Stimulated activated CD8-positive, alpha-beta memory T cell treated with anti-CD3 and anti-CD28 coated beads, Interleukin-4, amount 100 ng/mL, for 1 hour (primary cell): ENCODE data around the gene TADA1.

Experiments
- DNase-seq, 2 donors: peaks; one replicate each; pipeline ENCODE4 v3.0.0-alpha.2; 2020; ENCODE audit warnings: low read depth in 2 of 2, low spot score in 1 of 2

The TADA1 gene, protein sequence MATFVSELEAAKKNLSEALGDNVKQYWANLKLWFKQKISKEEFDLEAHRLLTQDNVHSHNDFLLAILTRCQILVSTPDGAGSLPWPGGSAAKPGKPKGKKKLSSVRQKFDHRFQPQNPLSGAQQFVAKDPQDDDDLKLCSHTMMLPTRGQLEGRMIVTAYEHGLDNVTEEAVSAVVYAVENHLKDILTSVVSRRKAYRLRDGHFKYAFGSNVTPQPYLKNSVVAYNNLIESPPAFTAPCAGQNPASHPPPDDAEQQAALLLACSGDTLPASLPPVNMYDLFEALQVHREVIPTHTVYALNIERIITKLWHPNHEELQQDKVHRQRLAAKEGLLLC

DNA sequence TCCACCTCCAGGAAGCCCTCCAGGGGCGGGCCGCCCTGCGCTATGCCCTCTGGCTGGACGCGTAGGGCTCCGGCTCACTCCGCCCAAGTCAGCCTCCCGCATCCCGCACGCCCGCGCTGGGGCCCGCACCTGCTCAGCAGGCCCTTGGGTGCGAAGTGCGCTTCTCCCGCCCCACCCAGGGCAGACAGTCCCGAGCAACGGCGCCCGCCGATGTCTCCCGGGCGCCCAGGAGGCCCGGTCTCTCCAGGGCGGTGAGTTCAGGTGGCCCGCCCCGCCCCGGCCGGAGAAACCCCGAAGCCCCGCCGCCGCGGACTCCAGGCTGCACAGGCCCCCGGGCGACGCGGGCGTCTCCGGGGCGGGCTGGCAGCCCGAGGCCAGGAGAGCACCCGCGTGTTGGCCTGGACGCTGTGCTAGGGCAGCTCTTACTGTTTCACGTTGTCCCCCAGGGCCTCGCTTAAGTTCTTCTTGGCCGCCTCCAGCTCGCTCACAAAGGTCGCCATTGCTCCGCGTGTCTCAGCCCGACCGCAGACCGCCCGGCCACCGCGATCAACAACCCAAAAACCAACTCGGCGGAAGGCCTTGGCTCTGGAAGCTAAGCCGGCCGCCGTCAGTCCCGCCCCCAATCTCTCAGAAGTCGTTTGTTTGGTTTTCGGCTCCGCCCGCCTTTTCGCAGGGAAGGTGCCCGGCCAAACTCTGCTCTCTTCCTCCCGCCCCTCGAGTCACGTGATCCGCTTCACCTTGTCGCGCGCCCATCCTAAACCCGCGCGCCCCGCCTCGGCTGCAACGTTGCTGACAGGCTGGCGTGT is at the start of gene TADA1:
TSS of gene TADA1 (minus strand) at position 531 of the 806 bp plus-strand sequence. CDS start at position 500, 31 bp downstream.
- DNase-seq, result peak; percentile 93 to 96

DNA sequence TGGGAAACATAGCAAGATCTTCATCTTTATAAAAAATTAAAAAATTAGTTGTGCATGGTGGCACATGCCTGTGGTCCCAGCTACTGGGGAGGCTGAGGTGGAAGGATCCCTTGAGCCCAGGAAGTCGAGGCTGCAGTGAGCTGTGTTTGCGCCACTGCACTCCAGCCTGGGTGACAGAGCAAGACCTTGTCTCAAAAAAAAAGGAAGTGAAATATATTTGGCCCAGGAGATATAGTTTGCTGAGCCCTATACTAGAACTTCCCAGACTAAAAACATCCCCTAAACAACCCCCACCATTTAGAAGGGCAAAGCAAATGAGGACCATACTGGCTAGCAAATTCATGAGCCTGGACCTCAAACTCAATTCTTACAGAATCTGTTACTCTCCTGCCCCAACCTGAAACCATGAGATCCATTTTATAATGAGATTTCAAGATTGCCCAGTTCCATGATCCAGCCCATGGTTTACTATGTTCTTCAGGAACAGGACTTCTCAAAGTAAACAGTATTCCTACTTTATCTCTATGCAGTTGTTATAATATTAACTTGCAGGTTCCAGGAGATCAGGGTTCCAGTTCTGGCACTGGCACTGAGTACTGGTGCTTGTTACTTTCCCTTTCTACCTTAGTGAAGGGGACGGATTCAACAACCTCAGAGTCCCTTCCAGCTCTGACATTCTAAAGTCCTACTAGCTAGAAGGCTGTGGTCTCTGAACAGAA is 48.9 kb upstream of the TADA1 start:
- no peak for DNase-seq

DNA sequence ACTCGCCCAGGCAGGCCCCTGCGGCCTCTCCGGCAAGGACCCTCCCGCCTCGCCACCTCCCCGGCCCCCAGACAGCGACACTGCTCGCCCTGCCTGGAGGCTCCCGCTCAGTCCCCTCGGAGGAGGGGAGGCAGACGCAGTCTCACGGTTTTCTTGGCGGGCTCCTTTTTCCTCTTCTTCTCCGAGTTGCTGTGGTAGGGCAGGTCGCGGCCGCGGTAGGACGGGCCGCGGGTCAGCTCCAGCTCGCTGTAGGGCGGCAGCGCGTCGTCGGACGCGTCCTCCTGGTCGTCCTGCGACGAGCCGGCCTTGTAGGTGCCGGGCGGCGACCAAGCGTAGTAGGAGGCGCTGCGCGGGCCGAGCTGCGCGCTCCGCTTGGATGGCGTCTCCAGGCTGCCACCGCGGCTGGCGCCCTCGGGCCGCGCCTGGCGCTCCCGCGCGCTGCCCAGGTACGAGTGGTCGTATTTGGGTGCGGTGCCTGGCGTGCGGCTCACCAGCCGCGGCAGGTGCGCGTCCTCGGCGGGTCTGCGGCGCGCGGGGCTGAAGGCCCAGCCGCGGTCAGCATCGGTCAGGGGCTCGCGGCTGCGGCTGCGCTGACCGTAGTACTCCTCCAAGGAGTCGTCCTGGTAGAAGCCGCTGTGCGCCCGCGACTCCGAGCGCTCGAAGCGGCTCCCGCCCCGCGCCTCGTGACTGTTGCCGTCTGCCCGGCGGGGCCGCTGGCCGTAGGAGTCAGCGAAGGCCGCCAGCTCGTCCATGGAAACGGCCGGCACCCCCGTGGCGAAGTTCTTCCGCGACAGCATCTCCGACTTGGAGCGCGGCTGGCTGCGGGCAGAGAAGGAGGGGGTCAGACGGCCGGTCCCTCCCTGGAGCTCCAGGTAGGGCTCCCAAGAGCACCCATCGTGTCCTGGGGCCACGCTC is 44.8 kb upstream of the TADA1 start:
- DNase-seq, result no peak

DNA sequence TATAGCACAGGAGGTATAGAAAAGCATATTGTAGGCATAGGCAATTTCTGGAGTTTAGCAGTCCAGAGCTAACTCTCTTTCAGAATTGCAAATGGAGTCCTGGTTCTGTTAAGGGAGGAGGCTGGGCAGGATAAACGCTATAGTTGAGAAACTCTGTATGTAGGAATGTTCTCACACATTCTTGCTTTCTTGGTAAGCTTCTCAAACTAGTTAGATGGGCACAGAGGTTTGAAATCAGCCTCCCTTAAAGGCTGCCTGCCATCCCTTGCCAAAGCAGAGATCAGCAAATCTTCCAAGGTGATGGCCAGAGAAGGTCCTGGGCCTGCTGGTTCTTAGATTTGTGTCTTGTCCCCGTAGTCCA is 42.9 kb upstream of the TADA1 start:
- no peak for DNase-seq

DNA sequence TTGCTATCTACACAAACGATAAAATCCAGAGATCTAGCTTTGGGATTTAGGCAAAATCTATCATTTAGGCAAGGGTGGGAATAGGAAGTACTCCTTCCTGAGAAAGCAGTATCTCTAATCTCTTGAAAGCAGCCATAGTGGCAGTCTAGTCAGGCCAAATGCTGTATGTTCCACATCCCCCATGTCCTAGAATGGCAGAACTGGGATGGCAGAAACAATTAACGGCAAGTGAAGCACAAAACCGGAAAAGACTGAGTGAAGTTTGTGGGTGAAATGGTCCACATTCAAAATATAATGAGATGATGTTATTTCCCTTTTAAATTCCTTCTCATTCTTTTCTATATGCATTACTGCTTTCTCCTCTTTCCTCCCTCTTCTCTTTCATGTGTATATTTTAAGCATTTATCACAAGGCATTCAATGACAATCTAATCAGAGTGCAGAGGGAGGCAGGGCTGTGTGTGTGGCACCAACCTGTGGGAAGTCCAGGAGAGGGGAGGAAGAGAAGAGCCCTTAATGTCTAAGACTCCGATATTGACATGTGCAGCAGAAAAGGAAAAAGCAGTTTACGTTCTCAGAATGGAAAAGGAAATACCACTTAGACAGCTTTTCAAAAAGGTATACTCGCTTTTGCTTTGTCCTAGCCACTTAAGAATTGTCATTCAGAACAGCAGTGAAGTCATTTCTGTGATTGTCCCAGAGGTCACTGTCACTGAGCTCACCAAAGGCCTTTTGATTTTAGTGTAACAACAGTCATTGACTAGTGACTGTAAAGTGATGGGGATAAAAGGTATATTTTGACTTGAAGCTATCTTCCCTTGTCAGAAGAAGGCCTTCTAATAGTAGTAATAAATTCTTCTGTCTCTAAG is 42.3 kb upstream of the TADA1 start:
- DNase-seq, result no peak

DNA sequence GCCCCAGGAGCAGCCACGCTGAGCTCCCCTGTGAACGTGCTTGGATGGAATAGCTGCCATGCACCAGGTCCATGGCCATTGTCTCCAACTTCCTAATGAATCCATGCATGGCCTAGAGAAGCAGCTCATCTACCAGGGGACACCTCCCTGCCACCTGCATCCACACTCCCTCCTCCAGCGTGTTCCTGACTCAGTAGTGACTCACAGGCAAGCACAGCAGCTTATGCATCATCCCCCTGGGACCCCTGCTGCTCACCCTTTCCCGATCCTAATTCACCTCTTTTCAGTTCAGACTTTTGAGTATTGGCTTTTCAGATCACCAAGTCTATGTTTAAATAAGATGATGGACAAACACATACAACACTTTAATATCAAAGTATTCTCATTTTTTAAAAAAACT is 39.9 kb upstream of the TADA1 start:
- DNase-seq, result no peak

DNA sequence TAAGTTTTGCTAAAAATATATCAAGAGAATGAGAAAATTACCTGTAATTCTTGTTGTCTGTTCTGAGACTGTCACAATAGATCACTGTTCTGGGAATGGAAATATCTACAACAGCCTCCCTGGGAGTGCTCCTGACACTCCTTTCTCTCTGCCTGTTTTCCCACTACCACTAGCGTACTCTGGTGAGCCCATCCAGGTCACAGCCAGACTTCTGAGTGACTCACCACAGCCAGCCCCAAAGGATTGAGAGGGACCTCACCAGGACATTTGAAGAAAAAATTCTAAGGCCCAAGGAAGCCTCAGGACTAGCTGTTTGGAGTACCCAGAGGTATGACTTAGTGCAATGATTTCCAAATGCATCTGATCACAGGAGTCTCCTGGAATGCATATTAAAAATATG is 39.0 kb upstream of the TADA1 start:
- no peak for DNase-seq

DNA sequence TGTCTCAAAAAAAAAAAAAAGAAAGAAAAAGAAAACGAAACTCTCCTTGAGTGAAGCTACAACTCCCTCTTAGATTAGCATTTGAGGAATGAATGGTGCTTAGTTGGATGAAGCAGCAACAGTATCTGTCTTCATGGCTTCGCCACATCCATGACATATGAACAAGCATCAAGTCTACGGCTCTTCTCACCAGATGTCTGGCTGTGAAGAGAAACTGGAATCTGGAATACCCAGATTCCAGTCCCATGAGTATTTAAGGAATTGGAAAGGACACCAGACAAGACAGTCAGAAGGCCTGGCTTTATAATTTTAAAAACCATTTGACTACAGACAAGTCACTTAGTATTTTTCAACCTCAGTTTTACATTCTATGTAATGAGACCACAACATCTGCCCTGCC is 38.0 kb upstream of the TADA1 start:
- DNase-seq, result no peak

DNA sequence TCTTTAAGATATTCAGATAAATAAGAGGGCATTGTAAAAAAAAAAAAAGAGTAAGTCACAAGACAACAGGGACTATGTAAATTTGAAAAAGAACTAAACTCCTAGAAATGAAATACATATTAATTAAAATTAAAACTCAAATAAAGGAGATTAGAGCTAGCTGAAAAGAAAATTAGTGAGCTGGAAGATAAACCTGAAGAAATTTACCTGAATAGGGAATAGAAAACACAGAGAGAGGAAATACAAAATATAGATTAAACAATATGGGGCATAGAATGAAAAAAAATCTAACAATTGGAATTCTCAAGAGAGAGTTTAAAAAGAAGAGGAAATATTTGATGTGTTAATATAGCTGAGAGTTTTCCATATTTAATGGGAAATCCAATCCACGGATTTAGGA is 35.6 kb upstream of the TADA1 start:
- DNase-seq, result no peak

DNA sequence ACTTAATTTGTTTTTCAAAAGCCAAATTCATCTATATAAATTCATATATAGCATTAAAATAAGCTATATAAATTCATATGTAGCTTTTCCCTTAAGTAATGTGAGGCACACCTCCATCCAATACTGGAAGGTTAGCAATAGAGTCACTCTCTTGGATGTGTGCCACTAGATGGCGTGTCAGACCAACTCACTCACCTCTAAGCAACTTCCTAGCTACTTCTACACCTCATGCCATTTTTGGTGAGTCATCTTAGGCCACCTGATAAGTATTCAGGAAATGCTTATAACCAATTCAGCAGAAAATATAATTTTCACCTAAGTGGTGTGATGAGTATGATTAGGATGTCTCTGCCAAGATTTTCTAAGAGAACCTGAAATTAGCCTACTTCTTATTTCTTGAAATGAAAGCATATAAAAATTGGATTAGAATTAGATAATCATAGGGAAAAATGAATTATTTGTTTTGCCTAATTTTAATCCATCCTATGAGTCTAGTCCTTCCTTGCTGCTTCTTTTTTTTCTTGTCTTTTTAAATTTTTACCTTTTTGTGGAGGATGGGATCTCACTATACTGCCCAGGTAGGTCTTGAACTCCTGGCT is 34.4 kb upstream of the TADA1 start:
- peak; percentile 33 to 52 for DNase-seq

DNA sequence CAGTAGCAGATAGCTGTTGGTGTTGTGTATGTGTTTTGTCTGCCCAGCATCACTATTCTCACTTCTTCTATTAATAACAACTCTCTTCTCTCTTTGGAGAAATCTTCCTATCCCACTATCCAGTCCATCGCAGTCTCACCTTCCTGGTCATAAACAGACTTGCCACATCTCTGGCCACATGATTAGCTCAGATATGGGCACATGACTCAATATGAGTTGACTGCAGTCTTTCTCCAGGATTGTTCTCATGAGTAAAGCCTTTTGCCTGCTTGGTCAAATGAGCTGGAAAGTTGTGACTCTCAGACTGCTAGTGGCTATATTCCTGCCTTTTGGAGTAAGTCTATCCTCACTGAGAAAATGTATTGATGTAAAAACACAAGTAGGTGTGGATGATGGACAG is 32.9 kb upstream of the TADA1 start:
- no peak for DNase-seq

DNA sequence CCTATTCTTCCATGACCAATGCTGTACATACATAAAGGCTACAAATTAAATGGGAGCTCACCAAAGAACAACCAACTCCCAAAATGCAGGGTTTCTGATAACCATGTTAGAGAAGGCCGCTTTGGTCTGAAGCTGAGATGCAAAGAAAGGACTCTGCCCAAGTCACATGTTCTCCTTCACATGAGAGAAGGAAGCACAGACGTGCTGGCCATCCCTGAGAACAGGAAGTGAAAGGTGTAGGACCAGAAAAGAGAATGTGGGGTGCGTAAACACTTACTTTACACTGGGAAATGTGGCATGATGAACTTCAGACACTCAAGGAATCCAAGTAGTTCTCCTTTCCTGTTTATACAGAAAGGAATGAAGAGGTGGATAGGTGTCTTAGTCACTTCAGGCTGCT is 31.7 kb upstream of the TADA1 start:
- no peak for DNase-seq

DNA sequence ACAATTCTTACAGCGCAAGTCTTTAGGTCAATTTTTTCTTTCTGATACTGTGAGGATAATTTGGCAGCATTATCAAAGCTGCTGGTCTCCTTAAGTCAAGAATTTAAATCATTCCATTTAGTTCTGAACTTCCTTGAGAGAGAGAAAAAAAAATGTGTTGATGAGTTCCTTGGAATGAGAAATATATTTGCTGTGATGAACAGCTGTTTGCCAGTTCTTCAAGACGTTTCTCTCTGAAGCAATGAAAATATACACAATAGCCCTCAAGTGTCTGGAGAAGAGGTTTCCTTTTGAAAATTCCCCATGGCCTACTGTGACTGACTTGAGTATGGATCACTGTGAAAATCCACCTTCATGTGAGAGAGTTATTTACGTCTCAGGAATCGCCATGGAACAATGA is 31.0 kb upstream of the TADA1 start:
- no peak for DNase-seq

DNA sequence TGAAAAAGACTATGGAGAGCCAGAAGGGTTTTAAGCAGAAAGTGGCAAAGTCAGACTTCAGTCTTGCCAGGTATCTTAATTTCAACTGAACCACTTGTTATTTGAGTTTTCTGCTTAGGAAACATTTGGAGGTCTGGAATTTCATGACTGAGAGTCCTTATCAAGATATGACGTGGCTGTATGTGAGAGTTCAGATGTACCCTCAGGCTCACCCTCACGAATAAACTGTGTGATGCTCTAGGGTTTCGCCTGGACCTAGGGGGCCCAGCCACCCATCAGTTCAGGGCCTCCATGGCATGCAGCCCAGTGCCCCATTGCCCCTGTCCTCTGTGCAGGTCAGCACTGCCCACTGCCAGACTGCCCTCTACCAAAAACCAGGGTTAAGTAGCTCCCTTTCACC is 30.6 kb upstream of the TADA1 start:
- DNase-seq, result no peak

DNA sequence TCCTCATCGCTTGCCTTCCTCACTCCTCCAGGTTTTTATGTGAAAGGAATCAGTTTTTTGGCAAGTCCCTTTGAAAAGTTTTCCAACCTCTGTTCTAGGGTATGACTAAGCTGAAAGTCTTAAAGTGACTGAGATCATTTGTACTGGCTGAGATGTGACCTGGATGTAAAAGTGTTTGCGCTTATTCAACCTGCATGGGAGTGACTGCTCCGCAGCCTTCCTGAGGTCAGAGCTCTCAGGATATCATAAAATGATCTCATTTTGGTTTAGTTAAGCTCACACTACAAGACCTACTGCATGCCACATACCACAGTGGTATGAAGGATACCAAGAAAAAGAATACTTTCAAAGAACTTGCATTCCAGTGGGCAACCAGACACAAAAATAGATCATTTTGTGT is 29.8 kb upstream of the TADA1 start:
- DNase-seq, result no peak

DNA sequence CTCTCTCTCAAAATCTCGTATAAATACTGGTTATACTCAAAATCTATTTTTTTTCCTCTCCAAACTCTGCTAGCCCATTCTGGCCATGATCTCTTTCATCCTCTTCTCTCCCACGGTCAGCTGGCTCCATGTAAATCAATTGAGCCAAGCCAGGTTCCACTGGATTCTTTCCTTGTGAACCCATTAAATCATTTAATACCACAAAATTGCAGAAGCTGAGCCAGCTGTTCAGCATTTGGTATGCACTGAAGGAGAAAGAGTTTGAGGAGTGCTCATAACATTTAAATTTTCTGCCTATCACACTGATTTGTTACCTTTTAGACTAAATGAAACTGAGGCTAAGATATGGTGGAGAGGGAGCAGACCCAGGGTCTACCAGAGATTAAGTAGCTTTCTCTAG is 29.1 kb upstream of the TADA1 start:
- DNase-seq, result no peak

DNA sequence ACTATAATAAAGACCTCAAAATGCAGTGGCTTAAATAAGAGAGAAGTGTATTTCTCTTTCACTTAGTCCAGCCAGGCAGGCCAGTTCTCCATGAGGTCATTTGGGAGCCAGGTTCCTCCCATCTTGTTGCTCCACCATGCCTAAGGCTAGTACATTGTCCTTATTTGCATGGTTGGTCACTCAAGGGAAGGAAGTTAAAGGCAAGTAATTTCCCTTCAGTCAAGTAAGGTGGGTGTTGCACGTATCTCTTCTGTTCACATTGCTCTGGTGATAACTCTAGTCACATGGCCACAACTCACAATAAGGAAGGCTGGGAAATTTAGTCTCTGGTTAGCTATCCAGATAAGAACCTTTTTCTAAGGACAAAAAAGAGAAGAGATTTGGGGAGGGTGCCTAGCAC is 27.2 kb upstream of the TADA1 start:
- DNase-seq, result no peak

DNA sequence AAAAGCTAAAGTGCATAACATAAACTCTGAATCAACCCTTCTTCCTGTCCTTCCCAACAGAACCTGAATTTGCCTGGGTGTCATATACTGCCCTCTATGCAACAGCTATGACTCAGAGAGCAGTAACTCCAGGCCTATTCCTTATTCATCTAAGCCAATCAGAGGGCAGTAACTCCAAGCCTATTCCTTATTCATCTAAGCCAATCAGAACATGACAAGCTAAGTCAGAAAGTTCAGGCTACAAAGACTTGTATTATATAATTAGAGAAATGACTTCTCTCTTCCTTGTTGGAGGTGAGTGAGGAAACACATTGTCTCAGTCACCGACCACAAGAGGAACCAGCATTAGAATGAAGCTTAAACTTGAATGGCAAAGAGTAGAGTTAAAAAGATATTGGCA is 26.2 kb upstream of the TADA1 start:
- DNase-seq, result no peak

DNA sequence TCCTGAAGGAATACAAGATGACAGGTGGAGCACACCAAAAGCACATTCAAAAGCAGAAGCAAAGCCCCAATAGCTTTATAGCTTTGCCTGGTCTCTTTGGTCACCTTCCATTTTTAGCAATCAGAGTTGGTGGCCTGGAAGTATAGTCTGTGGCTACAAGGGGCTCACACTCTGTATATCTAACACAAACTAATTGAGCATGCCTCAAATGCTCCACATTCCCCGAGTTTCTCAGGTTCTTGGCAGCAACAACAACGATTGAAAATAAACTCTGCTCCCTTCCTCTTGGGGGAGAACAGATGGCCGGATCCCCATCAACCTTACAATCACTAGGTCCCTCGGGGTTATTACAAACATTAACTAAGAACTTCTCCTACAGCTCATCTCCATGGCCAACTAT is 24.9 kb upstream of the TADA1 start:
- DNase-seq, result no peak

DNA sequence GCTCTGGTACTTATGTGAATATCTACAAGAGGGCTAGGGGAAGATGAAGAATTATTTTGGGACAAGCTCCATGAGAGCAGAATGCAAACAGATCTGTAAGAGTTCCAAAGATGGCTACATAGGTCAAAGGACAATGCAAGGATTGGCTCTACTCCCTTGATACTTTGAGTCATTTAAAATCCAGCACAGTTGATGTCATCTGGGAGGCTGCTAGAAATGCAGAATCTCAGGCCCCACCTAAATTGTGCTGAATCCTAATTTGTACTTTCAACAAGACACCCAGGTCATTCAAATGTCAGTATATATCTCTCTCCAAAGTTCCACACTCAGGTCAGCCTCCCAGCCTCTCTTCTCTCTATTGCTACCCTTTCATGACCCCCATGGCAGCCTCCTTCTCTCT is 23.7 kb upstream of the TADA1 start:
- DNase-seq, result no peak
